Liver (tissue), 9 donors: ENCODE measurements around the gene GALR1. TPM values are rescaled to one million over a fixed set of nuclear protein-coding genes. Genes with fewer than 3 reads are reported as not detected.
A peak's percentile ranks its signal among the peaks of the same experiment; 100 is the strongest.
"Not testable (repeated sequence)": the region's sequence is repeated elsewhere in the genome, so short reads cannot be mapped to it uniquely, and the experiment has no call there.

Experiments used
- DNase-seq: peaks from one replicate; pipeline ENCODE4 v3.0.0-alpha.2; 2017; ENCODE audit warnings: low spot score
- H3K27ac ChIP-seq, 2 donors: one replicate each; pipeline ENCODE4 v1.7.0; 2013; ENCODE audit warnings: inconsistent platforms in 2 of 2, low read length in 2 of 2, control low read depth in 1 of 2, low read depth in 1 of 2, mild to moderate bottlenecking in 1 of 2
- H3K27me3 ChIP-seq, 4 donors: one replicate each; pipeline versions ENCODE4 v1.6.1 to v1.7.0; 2013; ENCODE audit warnings: low read length in 3 of 4, inconsistent platforms in 1 of 4, mild to moderate bottlenecking in 1 of 4, moderate library complexity in 1 of 4; ENCODE audit not compliant: control insufficient read depth in 4 of 4, insufficient read depth in 4 of 4
- H3K36me3 ChIP-seq, 4 donors: one replicate each; pipeline versions ENCODE4 v1.6.1 to v1.7.0; 2013; ENCODE audit warnings: low read length in 3 of 4, mild to moderate bottlenecking in 3 of 4, low read depth in 1 of 4, moderate library complexity in 1 of 4; ENCODE audit not compliant: control insufficient read depth in 4 of 4, insufficient read depth in 3 of 4
- H3K4me1 ChIP-seq, 4 donors: one replicate each; pipeline versions ENCODE4 v1.6.1 to v1.7.0; 2013; ENCODE audit warnings: low read length in 3 of 4, mild to moderate bottlenecking in 3 of 4, moderate library complexity in 1 of 4; ENCODE audit not compliant: control insufficient read depth in 4 of 4, insufficient read depth in 4 of 4
- H3K4me3 ChIP-seq, 3 donors: one replicate each; pipeline versions ENCODE4 v1.6.1 to v1.7.0; 2013; ENCODE audit warnings: low read length in 3 of 3, control low read depth in 1 of 3, low read depth in 1 of 3, mild to moderate bottlenecking in 1 of 3
- H3K9ac ChIP-seq, 2 donors: one replicate each; pipeline ENCODE4 v1.7.0; 2013; ENCODE audit warnings: low read length in 2 of 2, mild to moderate bottlenecking in 2 of 2, moderate library complexity in 2 of 2, control low read depth in 1 of 2, low read depth in 1 of 2
- H3K9me3 ChIP-seq, 4 donors: one replicate each; pipeline versions ENCODE4 v1.6.1 to v1.7.0; 2013; ENCODE audit warnings: low read length in 3 of 4; ENCODE audit not compliant: control insufficient read depth in 4 of 4
- FOXA1 ChIP-seq: IDR thresholded peaks from 2 replicates; pipeline ENCODE4 v1.6.1; 2016; ENCODE audit warnings: antibody characterized with exemption
- HNF4A ChIP-seq, 2 donors: conservative IDR thresholded peaks; 2 replicates each; pipeline ENCODE4 v1.6.1; 2016; ENCODE audit warnings: antibody characterized with exemption in 2 of 2, mild to moderate bottlenecking in 2 of 2
- JUND ChIP-seq, 2 donors: IDR thresholded peaks; 2 replicates each; pipeline ENCODE4 v1.6.1; 2016; ENCODE audit warnings: antibody characterized with exemption in 2 of 2
- MAX ChIP-seq: IDR thresholded peaks from 2 replicates; pipeline ENCODE4 v1.6.1; 2016; ENCODE audit warnings: antibody characterized with exemption
- NR2F2 ChIP-seq: IDR thresholded peaks from 2 replicates; pipeline ENCODE4 v1.6.1; 2016; ENCODE audit warnings: antibody characterized with exemption
- REST ChIP-seq: IDR thresholded peaks from 2 replicates; pipeline ENCODE4 v1.6.1; 2016; ENCODE audit warnings: antibody characterized with exemption, mild to moderate bottlenecking
- RXRA ChIP-seq, 2 donors: IDR thresholded peaks; 2 replicates each; pipeline ENCODE4 v1.6.1; 2017 to 2018; ENCODE audit warnings: antibody characterized with exemption in 2 of 2, mild to moderate bottlenecking in 1 of 2
- SP1 ChIP-seq: IDR thresholded peaks from 2 replicates; pipeline ENCODE4 v1.6.1; 2018; ENCODE audit warnings: antibody characterized with exemption, mild to moderate bottlenecking
- YY1 ChIP-seq: IDR thresholded peaks from 2 replicates; pipeline ENCODE4 v1.6.1; 2016; ENCODE audit warnings: antibody characterized with exemption, mild to moderate bottlenecking
- WGBS: extraction: QIAGEN DNeasy Blood & Tissue Kit; methylation state at CpG from one replicate; pipeline ENCODE4 v1.1.7; 2013; 5-methylcytosine and 5-hydroxymethylcytosine counted together
- polyA plus RNA-seq, 2 donors: library from polyadenylated mRNA; stranded (reverse) in 1 of 2; unstranded in 1 of 2; fragments of 200-250 nt in 1 of 2; fragments of >200 nt in 1 of 2; fragmentation: Nextera tagmentation in 1 of 2; extraction: Ambion mirVana in 1 of 2; gene quantifications; one replicate each; pipeline versions ENCODE4 v1.2.1 to v1.2.3, GENCODE V29; 2013 to 2015
- total RNA-seq, 2 donors: library from RNA; depleted of rRNA; stranded (reverse); fragments of >200 nt; gene quantifications; one replicate each; pipeline ENCODE4 v1.2.3, GENCODE V29; 2014
- TF ChIP-seq, protein P1 (sequence below): fragments of 150-350 bp; IDR thresholded peaks from 2 replicates; pipeline ENCODE4 v1.5.1; 2017; ENCODE audit warnings: improper control_type of control experiment, low read depth, low read length; ENCODE audit not compliant: missing input control
- donor health status: healthy.
- donor health status: healthy.
- donor health status: healthy.
- donor health status: healthy.
- donor health status: healthy.

Gene GALR1
- total and polyA plus RNA-seq, 4 donors: not detected

GRCh38 chr18:77271576-77272481 is 22.2 kb downstream of the GALR1 start:
- H3K4me1 ChIP-seq: no peaks in the 10 kb centered on the region
- H3K36me3 ChIP-seq: no peaks in the 10 kb centered on the region
- no peak overlapping the region for H3K4me3 ChIP-seq
- 49% methylated on average over 9 of the region's 9 CpGs for WGBS
- H3K27me3 ChIP-seq: no peaks in the 10 kb centered on the region
- H3K9me3 ChIP-seq: no peaks in the 10 kb centered on the region
- TF ChIP-seq NR2F2 (no peak), YY1 (no peak), RXRA (IDR thresholded peaks at IDR 0.05) (no peak), JUND (IDR thresholded peaks at IDR 0.05) (no peak), MAX (no peak), FOXA1 (no peak)
- DNase-seq: no peak
- no peak overlapping the region for H3K9ac ChIP-seq
- no peak overlapping the region for H3K27ac ChIP-seq

DNA sequence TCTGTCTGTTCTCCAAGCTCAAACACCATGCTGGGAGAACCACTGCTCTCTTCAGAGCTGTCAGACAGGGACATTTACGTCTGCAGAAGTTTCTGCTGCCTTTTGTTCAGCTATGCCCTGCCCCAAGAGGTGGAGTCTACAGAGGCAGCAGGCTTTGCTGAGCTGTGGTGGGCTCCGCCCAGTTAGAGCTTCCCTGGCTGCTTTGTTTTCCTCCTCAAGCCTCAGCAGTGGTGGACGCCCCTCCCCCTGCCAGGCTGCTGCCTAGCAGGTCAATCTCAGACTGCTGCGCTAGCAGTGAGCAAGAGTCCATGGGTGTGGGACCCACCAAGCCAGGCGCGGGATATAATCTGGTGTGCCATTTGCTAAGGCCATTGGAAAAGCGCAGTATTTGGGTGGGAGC is 41.2 kb downstream of the GALR1 start:
- not testable (repeated sequence) for H3K27me3 ChIP-seq, H3K27ac ChIP-seq, H3K4me1 ChIP-seq, H3K36me3 ChIP-seq, H3K4me3 ChIP-seq, DNase-seq, H3K9me3 ChIP-seq, H3K9ac ChIP-seq
- 54% methylated on average over 7 of the region's 7 CpGs for WGBS

GRCh38 chr18:77298172-77298571 is 48.5 kb downstream of the GALR1 start:
- H3K4me3 ChIP-seq: no peak overlapping the region
- no peak overlapping the region for H3K9ac ChIP-seq
- no peak for DNase-seq
- 44% methylated on average over 8 of the region's 8 CpGs for WGBS
- H3K9me3 ChIP-seq: peaks cover 0 to 3% (median 1%) of the 10 kb centered on the region in 4 donors
- H3K4me1 ChIP-seq: no peaks in the 10 kb centered on the region
- no peak for TF ChIP-seq REST
- peak in 1 of 2 donors; percentile 10 for TF ChIP-seq HNF4A (conservative IDR thresholded peaks at IDR 0.05)
- no peaks in the 10 kb centered on the region for H3K36me3 ChIP-seq
- H3K27ac ChIP-seq: no peak overlapping the region
- H3K27me3 ChIP-seq: no peaks in the 10 kb centered on the region

DNA sequence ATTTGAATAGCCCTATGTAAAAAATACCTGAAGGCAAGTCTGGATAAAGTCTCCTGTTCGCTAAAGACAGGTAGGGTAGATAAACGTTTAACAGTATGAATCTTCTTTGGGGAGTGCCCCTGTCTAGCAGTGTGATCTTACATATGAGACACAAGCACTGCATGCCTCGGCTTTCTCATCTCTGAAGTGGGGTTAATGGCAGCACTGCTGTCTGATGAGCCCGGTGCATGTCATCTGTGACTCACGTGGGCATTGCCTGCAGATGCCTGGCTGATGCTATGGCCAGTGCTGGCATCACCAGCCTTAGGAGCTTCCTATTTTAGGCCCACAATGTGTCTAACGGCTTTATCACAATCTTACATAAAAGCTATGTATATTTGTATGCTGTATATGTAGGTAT is 50.1 kb downstream of the GALR1 start:
- no peaks in the 10 kb centered on the region for H3K36me3 ChIP-seq
- H3K4me1 ChIP-seq: no peaks in the 10 kb centered on the region
- TF ChIP-seq SP1 (no peak), MAX (no peak), JUND (IDR thresholded peaks at IDR 0.05) (no peak), HNF4A (conservative IDR thresholded peaks at IDR 0.05) (no peak), RXRA (IDR thresholded peaks at IDR 0.05) (no peak), REST (no peak)
- TF ChIP-seq, protein P1, sequence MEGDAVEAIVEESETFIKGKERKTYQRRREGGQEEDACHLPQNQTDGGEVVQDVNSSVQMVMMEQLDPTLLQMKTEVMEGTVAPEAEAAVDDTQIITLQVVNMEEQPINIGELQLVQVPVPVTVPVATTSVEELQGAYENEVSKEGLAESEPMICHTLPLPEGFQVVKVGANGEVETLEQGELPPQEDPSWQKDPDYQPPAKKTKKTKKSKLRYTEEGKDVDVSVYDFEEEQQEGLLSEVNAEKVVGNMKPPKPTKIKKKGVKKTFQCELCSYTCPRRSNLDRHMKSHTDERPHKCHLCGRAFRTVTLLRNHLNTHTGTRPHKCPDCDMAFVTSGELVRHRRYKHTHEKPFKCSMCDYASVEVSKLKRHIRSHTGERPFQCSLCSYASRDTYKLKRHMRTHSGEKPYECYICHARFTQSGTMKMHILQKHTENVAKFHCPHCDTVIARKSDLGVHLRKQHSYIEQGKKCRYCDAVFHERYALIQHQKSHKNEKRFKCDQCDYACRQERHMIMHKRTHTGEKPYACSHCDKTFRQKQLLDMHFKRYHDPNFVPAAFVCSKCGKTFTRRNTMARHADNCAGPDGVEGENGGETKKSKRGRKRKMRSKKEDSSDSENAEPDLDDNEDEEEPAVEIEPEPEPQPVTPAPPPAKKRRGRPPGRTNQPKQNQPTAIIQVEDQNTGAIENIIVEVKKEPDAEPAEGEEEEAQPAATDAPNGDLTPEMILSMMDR: no peak
- H3K4me3 ChIP-seq: no peak overlapping the region
- no peak for DNase-seq
- H3K9me3 ChIP-seq: no peaks in the 10 kb centered on the region
- 81% methylated on average over 6 of the region's 6 CpGs for WGBS
- H3K27me3 ChIP-seq: no peaks in the 10 kb centered on the region
- H3K9ac ChIP-seq: no peak overlapping the region
- H3K27ac ChIP-seq: no peak overlapping the region
